GM19455 (cell line): ENCODE measurements around the gene DHCR7.

Experiments
- ATAC-seq: cut with Tn5 transposase; IDR thresholded peaks from one replicate; pipeline ENCODE4 v1.9.1; 2021; ENCODE audit not compliant: unreplicated experiment

Gene DHCR7

GRCh38 chr11:71458146-71459070 is 10.2 kb upstream of the DHCR7 start:
- no peak for ATAC-seq

- ATAC-seq = no peak
Measured at GRCh38 chr11:71456831-71457230, 8.6 kb upstream of the DHCR7 start.

GRCh38 chr11:71456294-71456693 is 8.1 kb upstream of the DHCR7 start:
- ATAC-seq = no peak

- no peak for ATAC-seq
Measured at GRCh38 chr11:71454470-71455113, 6.4 kb upstream of the DHCR7 start.

GRCh38 chr11:71453918-71454304 is 5.7 kb upstream of the DHCR7 start:
- no peak for ATAC-seq

- ATAC-seq = peak; percentile 50
Measured at GRCh38 chr11:71453037-71453917, 5.1 kb upstream of the DHCR7 start, which contains the start of gene NADSYN1. TSS of gene NADSYN1 (plus strand) at chr11:71453203. CDS start at chr11:71453297, 94 bp downstream.

- ATAC-seq = no peak
Measured at GRCh38 chr11:71452199-71453036, 4.2 kb upstream of the DHCR7 start.

- ATAC-seq = no peak
Measured at GRCh38 chr11:71451596-71452198, 3.5 kb upstream of the DHCR7 start.

- ATAC-seq = no peak
Measured at GRCh38 chr11:71450939-71451338, 2.7 kb upstream of the DHCR7 start.

- ATAC-seq = no peak
Measured at GRCh38 chr11:71450507-71450906, 2.3 kb upstream of the DHCR7 start.

GRCh38 chr11:71449596-71449995 is 1.4 kb upstream of the DHCR7 start:
- ATAC-seq = no peak

- peak; percentile 14 for ATAC-seq
Measured at GRCh38 chr11:71447791-71448256, 369 bp downstream of the DHCR7 start.

GRCh38 chr11:71446942-71447688 is 1.1 kb downstream of the DHCR7 start:
- ATAC-seq = no peak

- ATAC-seq = no peak
Measured at GRCh38 chr11:71446150-71446549, 2.0 kb downstream of the DHCR7 start.

GRCh38 chr11:71444811-71445210 is 3.4 kb downstream of the DHCR7 start:
- no peak for ATAC-seq

GRCh38 chr11:71443736-71444445 is 4.3 kb downstream of the DHCR7 start:
- no peak for ATAC-seq

GRCh38 chr11:71442880-71443279 is 5.3 kb downstream of the DHCR7 start:
- ATAC-seq = no peak

- ATAC-seq = no peak
Measured at GRCh38 chr11:71442123-71442522, 6.1 kb downstream of the DHCR7 start.
